Pancreas (tissue), 10 donors: Measurements from ENCODE around the gene TRIO. TPM values are rescaled to one million over a fixed set of nuclear protein-coding genes. Genes with fewer than 3 reads are reported as not detected.

Experiments used
- ATAC-seq, 4 donors: fragments of 200-7000 bp; cut with Tn5 transposase; one replicate each; pipeline versions ENCODE4 v1.8.0 to v1.9.1; 2020; ENCODE audit warnings: mild to moderate bottlenecking in 4 of 4, moderate library complexity in 4 of 4
- DNase-seq, 6 donors: peaks; one replicate each; pipeline ENCODE4 v3.0.0-alpha.2; 2020
- FAIRE-seq: peaks from 2 replicates; lab custom pipeline; 2012; peaks lifted over from hg19 to GRCh38; lab: Jason Lieb, UNC
- H3K27ac ChIP-seq, 4 donors: fragments of 200-600 bp; sonication (generic); 1 replicate in 3 of 4; 2 replicates in 1 of 4; pipeline versions ENCODE4 v1.5.0 to v1.8.0; 2020
- H3K27me3 ChIP-seq, 4 donors: fragments of 200-600 bp; one replicate each; pipeline ENCODE4 v1.8.0; 2021
- H3K36me3 ChIP-seq, 3 donors: fragments of 200-600 bp; sonication (generic) in 1 of 3; one replicate each; pipeline versions ENCODE4 v1.5.0 to v1.8.0; 2020 to 2021
- H3K4me1 ChIP-seq, 3 donors: fragments of 200-600 bp; one replicate each; pipeline ENCODE4 v1.8.0; 2021
- H3K4me3 ChIP-seq, 4 donors: fragments of 200-600 bp; sonication (generic) in 2 of 4; one replicate each; pipeline versions ENCODE4 v1.5.0 to v1.8.0; 2020 to 2021
- H3K9me3 ChIP-seq, 4 donors: fragments of 200-600 bp; one replicate each; pipeline ENCODE4 v1.8.0; 2021
- CTCF ChIP-seq, 4 donors: fragments of 200-600 bp; sonication (generic) in 3 of 4; IDR thresholded peaks; one replicate each; pipeline versions ENCODE4 v1.5.0 to v1.8.0; 2021; ENCODE audit warnings: antibody characterized with exemption in 4 of 4
- WGBS, 2 donors: extraction: QIAGEN DNeasy Blood & Tissue Kit; methylation state at CpG; one replicate each; pipeline ENCODE4 v1.1.7; 2013; 5-methylcytosine and 5-hydroxymethylcytosine counted together
- intact Hi-C, 3 donors: fragments of 100-400 bp; cut with DNase I; formaldehyde crosslinking; loops; one replicate each; pipeline versions ENCODE4 v1.11.1 to v1.14.2; 2022
- polyA plus RNA-seq, 2 donors: library from polyadenylated mRNA; stranded (reverse); fragments of 200-250 nt; gene quantifications; one replicate each; pipeline ENCODE4 v1.2.3, GENCODE V29; 2013
- total RNA-seq, 6 donors: library from RNA; stranded (reverse); fragmentation: NEBNext Ultra II Directional in 4 of 6; extraction: Animal tissue kit (Norgen Biotek cat#: 25700) in 4 of 6; gene quantifications; one replicate each; pipeline versions ENCODE4 v1.2.1 to v1.2.4, GENCODE V29; 2021 to 2023
- donor health status: healthy with polysubstance abuse.
- donor health status: DM: no; HTN: no; CAD: no; lungs with moderate emphysema.
- donor health status: DM: no; HTN: no; CAD: no.
- donor health status: control.
- donor health status: control.
- donor health status: Bipolar disorder and iron deficiency.
- donor health status: DM: yes; HTN: yes; CAD: no.
- donor health status: DM: no; HTN: no; CAD: no.
- donor health status: DM: no; HTN: no; CAD: no.
- donor health status: DM: yes; HTN: yes; CAD: no.

The TRIO gene
- total and polyA plus RNA-seq, 8 donors, result 27.3 to 82.5 (median 38.3) TPM

DNA sequence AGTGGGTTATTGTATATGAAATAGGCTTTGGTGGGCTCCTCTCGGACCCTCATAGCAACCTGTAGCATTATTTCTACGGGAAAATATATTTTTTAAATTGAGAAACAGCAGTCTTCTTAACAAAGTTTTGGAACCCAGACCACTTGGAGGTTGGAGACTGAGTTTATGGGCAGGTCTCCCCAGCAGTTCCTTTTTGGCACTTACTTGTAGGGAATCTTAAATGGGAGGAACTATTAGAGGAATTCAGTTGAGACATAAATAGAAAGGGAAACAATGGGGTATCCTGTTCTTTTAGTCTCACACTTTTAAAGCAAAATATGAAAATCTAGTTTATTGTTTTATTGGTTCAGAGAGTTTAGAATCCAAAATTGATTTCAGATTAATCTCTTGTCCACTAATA is 111.5 kb downstream of the TRIO start:
- FAIRE-seq, result no peak

GRCh38 chr5:14256026-14256690 is 113.0 kb downstream of the TRIO start:
- intact Hi-C loops, result no loop called here
- Histone ChIP-seq H3K4me3 (no peak overlapping the region), H3K27me3 (no peaks in the 10 kb centered on the region), H3K4me1 (peaks cover 0 to 9% (median 5%) of the 10 kb centered on the region in 3 donors), H3K36me3 (no peaks in the 10 kb centered on the region), H3K9me3 (no peaks in the 10 kb centered on the region), H3K27ac (no peak overlapping the region)
- 90 to 91% methylated on average over 5 of the region's 5 CpGs for WGBS, 2 donors
- no peak for FAIRE-seq
- ATAC-seq, result no peak
- no peak for DNase-seq
- no peak for TF ChIP-seq CTCF (IDR thresholded peaks at IDR 0.05)

More for the DNA sequence above, 111.5 kb downstream of the TRIO start:
- WGBS, 2 donors, result 86 to 95% methylated on average over 2 of the region's 2 CpGs
- DNase-seq (no peak), ATAC-seq (no peak)
- no peak overlapping the region for H3K4me3 ChIP-seq
- intact Hi-C loops, result no loop called here
- H3K27ac ChIP-seq, result no peak overlapping the region
- no peaks in the 10 kb centered on the region for H3K9me3 ChIP-seq
- TF ChIP-seq CTCF (IDR thresholded peaks at IDR 0.05), result no peak
- H3K4me1 ChIP-seq, result peaks cover 0 to 4% (median 0%) of the 10 kb centered on the region in 3 donors
- no peaks in the 10 kb centered on the region for H3K36me3 ChIP-seq
- H3K27me3 ChIP-seq, result no peaks in the 10 kb centered on the region

DNA sequence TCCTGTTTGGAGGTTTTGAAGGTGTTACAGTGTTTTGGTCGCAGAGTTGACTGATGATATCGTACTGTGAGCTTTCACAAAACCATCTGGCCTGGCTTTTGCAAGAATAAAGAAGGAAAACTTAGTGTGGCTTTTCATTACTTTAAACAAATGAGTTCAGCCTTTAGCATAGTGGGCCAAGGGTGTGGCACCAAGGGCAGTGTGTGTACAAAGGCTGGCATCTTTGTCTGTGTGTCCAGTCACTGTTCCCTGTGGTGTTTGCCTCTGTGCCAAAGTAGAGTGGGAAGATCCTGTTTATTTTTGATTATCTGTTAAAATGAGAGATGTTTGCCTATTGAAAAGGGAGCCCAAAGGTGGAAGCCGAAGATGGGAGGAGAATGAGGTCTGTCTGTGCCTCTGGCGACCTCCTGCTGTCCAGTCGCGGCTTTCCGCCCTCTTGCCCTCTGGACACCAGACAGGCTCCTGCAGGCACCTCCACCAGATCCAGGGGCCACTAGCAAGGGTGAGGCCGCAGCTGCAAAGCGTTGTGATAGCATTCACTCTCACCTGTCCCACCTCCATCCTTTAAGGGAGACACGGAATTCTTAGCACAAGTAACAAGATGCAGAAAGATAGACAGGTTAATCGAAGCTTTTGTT is 113.7 kb downstream of the TRIO start:
- no peak for FAIRE-seq
- intact Hi-C loops, result no loop called here
- no peak for TF ChIP-seq CTCF (IDR thresholded peaks at IDR 0.05)
- H3K27me3 ChIP-seq, result no peaks in the 10 kb centered on the region
- no peaks in the 10 kb centered on the region for H3K36me3 ChIP-seq
- H3K9me3 ChIP-seq, result no peaks in the 10 kb centered on the region
- peaks cover 0 to 9% (median 5%) of the 10 kb centered on the region in 3 donors for H3K4me1 ChIP-seq
- DNase-seq, result no peak
- 86 to 87% methylated on average over 11 of the region's 11 CpGs for WGBS, 2 donors
- H3K4me3 ChIP-seq, result no peak overlapping the region
- no peak overlapping the region for H3K27ac ChIP-seq
- ATAC-seq, result no peak

GRCh38 chr5:14257995-14258403 is 114.9 kb downstream of the TRIO start:
- Histone ChIP-seq H3K9me3 (no peaks in the 10 kb centered on the region), H3K4me3 (no peak overlapping the region), H3K27ac (no peak overlapping the region), H3K27me3 (no peaks in the 10 kb centered on the region), H3K36me3 (no peaks in the 10 kb centered on the region), H3K4me1 (peaks cover 0 to 9% (median 5%) of the 10 kb centered on the region in 3 donors)
- TF ChIP-seq CTCF (IDR thresholded peaks at IDR 0.05), result no peak
- no peak for DNase-seq
- no peak for FAIRE-seq
- intact Hi-C loops, result no loop called here
- no peak for ATAC-seq
- 79 to 80% methylated on average over 7 of the region's 7 CpGs for WGBS, 2 donors

- FAIRE-seq (no peak), DNase-seq (no peak), ATAC-seq (no peak)
- Histone ChIP-seq H3K9me3 (no peaks in the 10 kb centered on the region), H3K36me3 (no peaks in the 10 kb centered on the region), H3K27ac (no peak overlapping the region), H3K27me3 (no peaks in the 10 kb centered on the region), H3K4me3 (no peak overlapping the region), H3K4me1 (peaks cover 0 to 9% (median 5%) of the 10 kb centered on the region in 3 donors)
- intact Hi-C loops, result no loop called here
- 85 to 90% methylated on average over 11 of the region's 11 CpGs for WGBS, 2 donors
- no peak for TF ChIP-seq CTCF (IDR thresholded peaks at IDR 0.05)
These were observed 115.7 kb downstream of the TRIO start for GRCh38 chr5:14258840-14259239.
